Esophagus squamous epithelium (tissue), 5 donors: Measurements from ENCODE around the gene PPM1G. TPM values are rescaled to one million over a fixed set of nuclear protein-coding genes. Genes with fewer than 3 reads are reported as not detected.

ENCODE experiments used
- DNase-seq: peaks from one replicate; lab custom pipeline; 2025; lab: John Stamatoyannopoulos, UW
- H3K27ac ChIP-seq, 4 donors: fragments of 200-600 bp; sonication (generic); one replicate each; pipeline ENCODE4 v1.5.1; 2016 to 2019; ENCODE audit warnings: mild to moderate bottlenecking in 1 of 4
- H3K27me3 ChIP-seq, 4 donors: fragments of 200-600 bp; sonication (generic); 1 replicate in 3 of 4; 2 replicates in 1 of 4; pipeline versions ENCODE4 v1.5.1 to v1.6.0; 2017 to 2021; ENCODE audit warnings: antibody characterized with exemption in 1 of 4
- H3K36me3 ChIP-seq, 3 donors: fragments of 200-600 bp; sonication (generic); one replicate each; pipeline ENCODE4 v1.5.1; 2016 to 2019
- H3K4me1 ChIP-seq, 3 donors: fragments of 200-600 bp; sonication (generic); one replicate each; pipeline ENCODE4 v1.5.1; 2017 to 2019
- H3K4me3 ChIP-seq, 4 donors: fragments of 200-600 bp; sonication (generic); 1 replicate in 3 of 4; 2 replicates in 1 of 4; pipeline ENCODE4 v1.5.1; 2016 to 2019; ENCODE audit warnings: mild to moderate bottlenecking in 2 of 4, moderate library complexity in 1 of 4
- H3K9me3 ChIP-seq, 3 donors: fragments of 200-600 bp; sonication (generic); one replicate each; pipeline ENCODE4 v1.5.1; 2016 to 2019
- POLR2A ChIP-seq, 4 donors: fragments of 450-650 bp; IDR thresholded peaks; one replicate each; pipeline ENCODE4 v1.6.1; 2017; ENCODE audit warnings: antibody characterized with exemption in 4 of 4, mild to moderate bottlenecking in 4 of 4, moderate library complexity in 3 of 4
- WGBS, 2 donors: methylation state at CpG; one replicate each; pipeline ENCODE4 v1.1.5; 2018; 5-methylcytosine and 5-hydroxymethylcytosine counted together
- intact Hi-C: fragments of 100-400 bp; cut with DNase I; formaldehyde crosslinking; loops from one replicate; pipeline ENCODE4 v1.15.0; 2022
- total RNA-seq, 4 donors: library from RNA; depleted of rRNA; stranded (reverse); fragments of >200 nt; gene quantifications; one replicate each; pipeline ENCODE4 v1.1.0, GENCODE V29; 2016
- TF ChIP-seq, protein P1 (sequence below), 6 experiments: fragments of 450-650 bp in 4 of 6; fragments of 200-600 bp in 2 of 6; sonication (generic) in 2 of 6; IDR thresholded peaks; one replicate each; pipeline ENCODE4 v1.5.1; 2016 to 2019; ENCODE audit warnings: antibody characterized with exemption in 6 of 6, mild to moderate bottlenecking in 4 of 6, moderate library complexity in 4 of 6
- donor health status: DM: yes; HTN: yes; CAD: no.

The PPM1G gene
- total RNA-seq, 4 donors from 2014 or later: 51.9 to 77.1 (median 67.4) TPM

DNA sequence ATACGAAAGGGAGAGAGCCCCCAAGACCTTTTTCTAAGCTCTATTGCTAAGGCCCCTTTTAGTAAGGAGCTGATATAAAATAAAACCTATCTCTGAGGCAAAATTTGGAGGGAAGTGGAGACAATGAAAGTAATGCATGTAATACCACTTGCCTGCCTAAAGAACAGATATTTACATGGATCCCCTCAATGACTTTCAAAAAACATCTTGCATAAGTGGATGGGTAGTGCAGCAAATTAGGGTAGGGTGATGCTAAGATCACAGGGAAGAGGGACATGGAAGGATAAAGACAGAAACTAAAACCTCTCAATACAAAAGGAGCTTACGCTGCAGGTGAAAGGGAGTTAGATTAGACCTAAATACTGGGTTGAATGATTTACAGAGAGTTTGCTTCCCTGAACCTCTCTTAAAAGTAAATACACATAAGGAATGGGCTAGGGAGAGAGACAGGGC is 30.0 kb downstream of the PPM1G start:
- H3K4me3 ChIP-seq: peak overlapping the region; percentile 66 to 91 (median 89)
- H3K36me3 ChIP-seq: peaks cover 42 to 76% (median 44%) of the 10 kb centered on the region in 3 donors
- TF ChIP-seq, protein P1, sequence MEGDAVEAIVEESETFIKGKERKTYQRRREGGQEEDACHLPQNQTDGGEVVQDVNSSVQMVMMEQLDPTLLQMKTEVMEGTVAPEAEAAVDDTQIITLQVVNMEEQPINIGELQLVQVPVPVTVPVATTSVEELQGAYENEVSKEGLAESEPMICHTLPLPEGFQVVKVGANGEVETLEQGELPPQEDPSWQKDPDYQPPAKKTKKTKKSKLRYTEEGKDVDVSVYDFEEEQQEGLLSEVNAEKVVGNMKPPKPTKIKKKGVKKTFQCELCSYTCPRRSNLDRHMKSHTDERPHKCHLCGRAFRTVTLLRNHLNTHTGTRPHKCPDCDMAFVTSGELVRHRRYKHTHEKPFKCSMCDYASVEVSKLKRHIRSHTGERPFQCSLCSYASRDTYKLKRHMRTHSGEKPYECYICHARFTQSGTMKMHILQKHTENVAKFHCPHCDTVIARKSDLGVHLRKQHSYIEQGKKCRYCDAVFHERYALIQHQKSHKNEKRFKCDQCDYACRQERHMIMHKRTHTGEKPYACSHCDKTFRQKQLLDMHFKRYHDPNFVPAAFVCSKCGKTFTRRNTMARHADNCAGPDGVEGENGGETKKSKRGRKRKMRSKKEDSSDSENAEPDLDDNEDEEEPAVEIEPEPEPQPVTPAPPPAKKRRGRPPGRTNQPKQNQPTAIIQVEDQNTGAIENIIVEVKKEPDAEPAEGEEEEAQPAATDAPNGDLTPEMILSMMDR (IDR thresholded peaks at IDR 0.05): no peak
- TF ChIP-seq POLR2A (IDR thresholded peaks at IDR 0.05): no peak
- H3K27ac ChIP-seq: peak overlapping the region; percentile 86 to 98 (median 94)
- intact Hi-C loops: no loop called here
- peaks cover 15 to 46% (median 19%) of the 10 kb centered on the region in 3 donors for H3K4me1 ChIP-seq
- no peaks in the 10 kb centered on the region for H3K27me3 ChIP-seq
- H3K9me3 ChIP-seq: no peaks in the 10 kb centered on the region
- DNase-seq: no peak
- WGBS, 2 donors: 74 to 80% methylated on average over 2 of the region's 2 CpGs

DNA sequence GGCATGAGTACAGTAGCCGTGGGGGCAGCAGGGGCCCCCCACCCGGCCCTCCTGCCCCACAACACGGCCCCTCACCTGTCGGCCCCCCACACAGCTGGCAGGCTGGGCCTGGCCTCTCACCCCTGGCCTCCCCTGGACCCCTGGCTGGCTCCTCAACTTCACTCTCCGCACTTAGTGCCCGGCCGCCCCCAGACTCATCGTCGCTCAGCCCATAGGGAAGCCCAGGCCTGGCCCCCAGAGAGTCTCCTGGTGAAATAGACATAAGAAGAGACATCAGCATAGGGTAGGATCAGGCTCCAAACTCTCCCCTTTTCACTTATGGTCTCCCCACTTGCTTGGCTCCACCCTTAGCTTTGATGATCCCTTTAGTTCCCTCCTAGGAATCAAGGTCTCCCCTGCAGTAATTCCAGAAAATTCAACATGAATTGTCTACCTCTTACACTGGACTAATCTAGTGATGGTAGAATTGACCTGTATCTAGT is 30.5 kb downstream of the PPM1G start:
- Histone ChIP-seq H3K27me3 (no peaks in the 10 kb centered on the region), H3K27ac (peak overlapping the region in 2 of 4 donors; percentile 86 to 98), H3K36me3 (peaks cover 41 to 76% (median 42%) of the 10 kb centered on the region in 3 donors), H3K4me3 (no peak overlapping the region), H3K9me3 (no peaks in the 10 kb centered on the region), H3K4me1 (peaks cover 15 to 51% (median 19%) of the 10 kb centered on the region in 3 donors)
- intact Hi-C loops: no loop called here
- TF ChIP-seq, protein P1 (IDR thresholded peaks at IDR 0.05): no peak
- peak in 1 of 4 donors; percentile 5 for TF ChIP-seq POLR2A (IDR thresholded peaks at IDR 0.05)
- 80 to 87% methylated on average over 3 of the region's 9 CpGs for WGBS, 2 donors
- no peak for DNase-seq

DNA sequence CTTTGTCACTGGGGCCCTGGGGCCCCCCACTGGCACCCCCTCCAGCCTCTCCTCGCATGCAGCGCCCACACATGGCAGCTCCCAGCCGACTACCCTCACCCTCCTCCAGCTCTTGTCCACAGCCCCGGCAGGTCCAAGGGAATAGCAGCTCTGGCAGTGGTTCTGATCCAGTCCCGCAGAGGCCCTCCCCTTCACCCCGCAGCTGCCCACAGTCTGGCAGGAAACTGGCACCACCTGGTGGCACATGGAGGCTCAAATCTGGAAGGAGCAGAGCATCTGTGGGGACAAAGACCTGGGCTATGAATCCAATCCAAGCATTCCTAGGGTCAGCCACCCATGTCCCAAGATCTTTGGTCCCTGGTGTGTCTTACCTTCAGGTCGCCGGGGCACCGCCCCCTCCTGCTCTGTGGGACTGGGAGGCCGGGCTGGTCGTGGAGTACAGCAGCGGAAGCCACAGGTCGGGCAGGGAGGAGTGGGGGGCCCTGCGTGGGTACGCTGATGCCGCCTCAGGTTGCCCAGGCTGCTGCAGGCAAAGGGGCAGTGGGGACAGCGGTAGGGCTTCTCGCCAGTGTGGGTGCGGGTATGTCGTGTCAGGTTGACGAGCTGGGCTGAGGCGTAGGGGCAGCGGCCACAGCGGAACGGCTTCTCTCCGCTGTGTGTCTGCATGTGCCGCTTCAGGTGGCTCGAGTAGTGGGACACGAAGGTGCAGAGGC is 31.1 kb downstream of the PPM1G start:
- Histone ChIP-seq H3K27ac (no peak overlapping the region), H3K27me3 (no peaks in the 10 kb centered on the region), H3K4me1 (peaks cover 15 to 57% (median 19%) of the 10 kb centered on the region in 3 donors), H3K36me3 (peaks cover 35 to 76% (median 36%) of the 10 kb centered on the region in 3 donors), H3K9me3 (no peaks in the 10 kb centered on the region), H3K4me3 (no peak overlapping the region)
- intact Hi-C loops: no loop called here
- WGBS, 2 donors: 60 to 81% methylated on average over 9 to 14 of the region's 29 CpGs
- TF ChIP-seq, protein P1 (IDR thresholded peaks at IDR 0.05): peak in 1 of 6 experiments; percentile 34
- no peak for TF ChIP-seq POLR2A (IDR thresholded peaks at IDR 0.05)
- no peak for DNase-seq

DNA sequence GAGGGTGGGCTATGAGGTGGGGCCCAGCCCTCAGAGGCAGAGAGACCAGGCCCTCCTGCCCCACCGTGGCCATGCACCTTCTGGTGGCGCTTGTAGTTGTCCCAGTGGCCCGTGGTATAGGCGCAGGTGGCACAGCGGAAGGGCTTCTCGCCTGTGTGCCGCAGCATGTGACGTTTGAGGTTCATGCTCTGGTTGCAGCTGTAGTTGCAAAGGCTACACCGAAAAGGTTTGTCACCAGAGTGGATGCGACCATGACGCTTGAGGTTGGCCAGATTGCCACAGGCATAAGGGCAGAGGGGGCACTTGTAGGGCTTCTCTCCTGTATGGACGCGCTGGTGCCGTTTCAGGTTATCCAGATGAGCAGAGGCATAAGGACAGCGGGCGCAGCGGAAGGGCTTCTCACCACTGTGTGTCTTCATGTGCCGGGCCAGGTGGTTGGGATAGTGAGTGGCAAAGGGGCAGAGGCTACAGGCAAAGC is 31.7 kb downstream of the PPM1G start:
- 90 to 93% methylated on average over 2 to 10 of the region's 18 CpGs for WGBS, 2 donors
- H3K4me1 ChIP-seq: peaks cover 15 to 63% (median 19%) of the 10 kb centered on the region in 3 donors
- intact Hi-C loops: no loop called here
- no peak for TF ChIP-seq POLR2A (IDR thresholded peaks at IDR 0.05)
- TF ChIP-seq, protein P1 (IDR thresholded peaks at IDR 0.05): no peak
- no peaks in the 10 kb centered on the region for H3K27me3 ChIP-seq
- no peak for DNase-seq
- no peak overlapping the region for H3K4me3 ChIP-seq
- peaks cover 32 to 75% (median 36%) of the 10 kb centered on the region in 3 donors for H3K36me3 ChIP-seq
- H3K9me3 ChIP-seq: no peaks in the 10 kb centered on the region
- no peak overlapping the region for H3K27ac ChIP-seq
